Spleen (tissue), 7 donors: ENCODE results near the gene ANKS1B.

Experiments used
- CTCF ChIP-seq, 11 experiments: fragments of 200-600 bp in 7 of 11; fragments of 450-650 bp in 4 of 11; sonication (generic) in 4 of 11; IDR thresholded peaks in 8 of 11; conservative IDR thresholded peaks in 3 of 11; 1 replicate in 7 of 11; 2 replicates in 4 of 11; pipeline versions ENCODE4 v1.4.0 to v1.8.0; 2016 to 2021; ENCODE audit warnings: antibody characterized with exemption in 11 of 11, inconsistent platforms in 4 of 11, mild to moderate bottlenecking in 1 of 11
- POLR2A ChIP-seq, 3 donors: fragments of 450-650 bp; IDR thresholded peaks; one replicate each; pipeline ENCODE4 v1.5.1; 2017; ENCODE audit warnings: antibody characterized with exemption in 3 of 3, mild to moderate bottlenecking in 1 of 3
- POLR2AphosphoS5 ChIP-seq, 3 donors: sonication (generic); formaldehyde crosslinking; IDR thresholded peaks; one replicate each; pipeline ENCODE4 v1.5.1; 2017; ENCODE audit warnings: antibody characterized with exemption in 3 of 3
- donor health status: DM: no; HTN: no; CAD: no; lungs with moderate emphysema.
- donor health status: DM: no; HTN: no; CAD: no.
- donor health status: DM: no; HTN: no; CAD: no.

- no peak for TF ChIP-seq POLR2A (IDR thresholded peaks at IDR 0.05)
- no peak for TF ChIP-seq CTCF (IDR thresholded peaks at IDR 0.05 in 8 of 11, conservative IDR thresholded peaks at IDR 0.05 in 3 of 11)
- no peak for TF ChIP-seq POLR2AphosphoS5 (IDR thresholded peaks at IDR 0.05)
Measured at GRCh38 chr12:98738002-98738401, 1246.7 kb downstream of the ANKS1B start.
